GF-D8 (cell line): ENCODE measurements around the gene ADAM8.
A peak's percentile ranks its signal among the peaks of the same experiment; 100 is the strongest.

Source experiments
- DNase-seq: peaks from one replicate; lab custom pipeline; 2025; lab: John Stamatoyannopoulos, UW

Gene ADAM8

DNA sequence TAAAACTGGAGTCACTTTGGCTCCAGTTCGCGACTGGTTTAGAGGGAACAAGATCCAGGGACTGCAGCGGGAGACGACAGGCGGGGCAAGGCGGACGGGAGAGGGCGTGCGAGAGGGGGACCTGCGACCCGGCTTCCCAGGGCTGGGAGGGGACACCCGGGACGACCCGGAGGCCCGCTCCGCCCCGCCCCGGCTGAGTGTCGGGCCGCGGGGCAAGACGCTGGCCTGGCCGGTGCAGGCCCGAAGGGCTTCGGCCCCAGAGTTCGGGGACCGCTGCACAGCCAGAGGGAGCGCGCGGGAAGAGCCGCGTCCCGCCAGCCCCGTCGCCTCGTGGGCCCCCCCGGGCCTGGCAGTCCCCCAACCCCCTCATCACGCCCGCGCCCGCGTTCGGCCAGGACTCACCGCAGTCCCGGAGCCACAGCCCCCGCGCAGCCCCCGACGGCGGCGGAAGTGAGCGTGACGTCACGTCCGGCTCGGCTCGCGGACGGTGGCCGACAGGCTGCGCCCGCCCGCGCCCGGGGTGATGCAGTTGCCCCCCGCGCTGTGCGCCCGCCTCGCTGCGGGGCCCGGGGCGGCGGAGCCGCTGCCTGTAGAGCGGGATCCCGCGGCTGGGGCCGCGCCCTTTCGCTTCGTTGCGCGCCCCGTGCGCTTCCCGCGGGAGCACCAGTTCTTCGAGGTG lies 31.9 kb upstream of the ADAM8 start, which contains the start of the genes TUBGCP2 and ZNF511:
Gene TUBGCP2 (minus strand): TSS at position 452 of the 679 bp plus-strand sequence. CDS start 5,931 bp downstream, outside the sequence.
Gene ZNF511 (plus strand): TSS at position 494 of the 679 bp plus-strand sequence. CDS start 30 bp downstream, at position 524.
- DNase-seq: peak; percentile 59

DNA sequence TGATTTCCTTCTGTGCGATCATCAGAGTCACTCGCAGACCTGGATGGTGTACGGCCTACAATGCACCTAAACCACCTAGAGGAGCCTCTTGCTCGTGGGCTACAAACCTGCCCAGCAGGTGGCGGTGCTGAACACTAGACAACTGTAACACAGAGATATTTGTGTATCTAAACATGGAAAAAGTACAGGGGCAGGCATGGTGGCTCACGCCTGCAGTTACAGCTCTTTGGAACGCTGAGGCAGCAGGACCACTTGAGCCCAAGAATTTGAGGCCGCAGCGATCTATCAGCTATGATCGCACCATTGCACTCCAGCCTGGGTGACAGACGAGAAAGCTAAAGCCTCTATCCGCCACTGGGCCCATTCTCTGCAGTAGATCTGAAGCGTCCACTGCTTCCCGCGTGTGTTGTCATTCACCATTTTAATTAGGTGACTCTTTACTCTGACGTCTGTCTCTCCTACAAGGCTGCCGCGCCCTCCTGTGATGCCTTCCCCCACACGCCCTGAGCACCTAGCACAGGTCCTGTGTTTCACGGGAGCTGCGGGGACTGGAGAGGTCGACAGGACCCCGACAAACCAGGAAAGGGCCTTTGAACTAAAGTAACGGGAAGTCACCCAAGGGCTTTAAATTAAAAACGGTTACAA lies 31.2 kb upstream of the ADAM8 start:
- DNase-seq: peak; percentile 42

DNA sequence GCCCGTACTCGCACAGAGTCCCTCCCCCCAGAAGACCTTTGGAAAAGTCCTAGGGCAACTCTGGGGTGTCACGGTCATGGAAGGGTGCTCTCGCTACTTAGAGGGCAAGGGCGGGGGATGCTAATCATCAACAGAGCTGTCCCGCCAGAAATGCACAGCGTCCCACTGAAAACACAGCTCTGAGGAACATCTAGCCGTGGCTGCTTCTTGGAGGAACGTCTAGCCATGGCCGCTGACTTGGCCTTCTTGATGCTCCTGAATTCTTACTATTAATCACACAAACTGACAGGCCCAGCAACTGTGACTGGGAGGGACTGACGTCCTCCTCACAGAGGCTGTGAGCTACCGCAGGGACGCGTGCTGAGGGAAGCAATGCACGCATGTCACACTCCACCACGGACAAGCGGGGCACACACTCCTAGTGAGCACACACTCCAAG lies 30.3 kb upstream of the ADAM8 start:
- DNase-seq: no peak

DNA sequence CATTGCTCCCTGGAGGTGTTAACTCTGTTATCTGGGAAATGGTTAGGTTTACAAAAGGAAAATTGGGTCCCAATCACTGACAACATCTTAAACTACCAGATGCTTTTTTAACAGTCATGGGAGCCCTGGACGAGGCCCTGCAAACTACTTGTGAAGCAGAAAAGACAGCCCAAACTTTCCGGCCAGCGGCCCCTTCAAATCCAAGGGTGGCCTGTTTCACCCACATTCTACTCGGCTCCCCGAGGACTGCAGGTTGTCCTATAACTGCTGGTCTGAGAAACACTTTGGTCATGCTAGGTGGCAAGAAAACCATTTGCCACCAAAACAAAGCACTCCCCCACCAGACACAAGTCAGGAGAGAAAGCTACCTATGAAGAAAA lies 29.4 kb upstream of the ADAM8 start:
- no peak for DNase-seq

DNA sequence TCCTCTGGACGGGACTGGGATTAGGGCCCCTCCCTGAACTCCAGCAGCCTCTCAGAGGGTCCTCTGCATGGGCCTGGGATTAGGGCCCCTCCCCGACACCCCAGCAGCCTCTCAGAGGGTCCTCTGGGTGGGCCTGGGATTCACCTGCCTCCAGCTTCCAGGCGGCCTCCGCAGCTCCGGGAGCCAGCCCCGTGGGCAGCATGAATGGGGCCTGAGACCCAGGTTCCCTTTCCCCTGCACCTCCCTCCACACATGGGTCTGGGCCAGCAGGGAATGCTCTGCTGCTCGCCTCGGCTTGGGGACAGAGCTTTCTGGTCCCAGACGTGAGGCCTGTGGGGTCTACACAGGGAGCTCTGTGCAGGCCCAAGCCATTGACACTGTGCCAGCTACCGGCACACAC lies 26.5 kb upstream of the ADAM8 start:
- DNase-seq: no peak

DNA sequence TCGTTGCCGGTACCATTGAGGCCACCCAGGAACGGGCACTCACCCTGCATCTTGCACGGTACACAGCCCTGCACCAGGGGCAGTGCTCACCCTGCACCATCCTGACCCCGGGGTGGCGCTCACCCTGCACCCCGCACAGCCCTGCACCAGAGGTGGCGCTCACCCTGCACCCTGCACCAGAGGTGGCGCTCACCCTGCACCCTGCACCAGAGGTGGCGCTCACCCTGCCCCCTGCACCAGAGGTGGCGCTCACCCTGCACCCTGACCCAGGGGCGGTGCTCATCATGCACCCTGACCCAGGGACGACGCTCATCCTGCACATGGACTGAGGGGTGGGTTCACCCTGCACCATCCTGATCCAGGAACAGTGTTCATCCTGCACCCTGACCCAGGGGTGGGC lies 25.6 kb upstream of the ADAM8 start:
- DNase-seq: no peak

DNA sequence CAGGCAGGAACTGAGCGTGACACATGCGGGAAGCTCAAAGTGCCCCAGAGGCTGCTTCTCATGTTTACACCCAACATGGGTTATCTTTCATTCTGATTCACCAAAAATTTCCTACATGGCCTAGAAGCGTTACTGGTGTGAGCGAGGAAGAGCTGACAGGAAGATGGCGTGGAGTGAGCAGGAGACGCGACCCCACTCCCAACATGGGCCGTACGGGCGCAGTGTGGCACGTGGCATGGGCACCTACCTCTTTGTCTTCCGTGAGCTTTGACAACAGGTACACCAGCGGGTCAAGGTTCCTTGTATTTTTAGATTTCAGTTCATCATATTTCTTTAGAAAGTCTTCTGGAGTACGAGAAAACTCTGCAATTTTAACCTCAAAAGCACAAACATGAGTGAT lies 23.1 kb upstream of the ADAM8 start:
- DNase-seq: no peak

DNA sequence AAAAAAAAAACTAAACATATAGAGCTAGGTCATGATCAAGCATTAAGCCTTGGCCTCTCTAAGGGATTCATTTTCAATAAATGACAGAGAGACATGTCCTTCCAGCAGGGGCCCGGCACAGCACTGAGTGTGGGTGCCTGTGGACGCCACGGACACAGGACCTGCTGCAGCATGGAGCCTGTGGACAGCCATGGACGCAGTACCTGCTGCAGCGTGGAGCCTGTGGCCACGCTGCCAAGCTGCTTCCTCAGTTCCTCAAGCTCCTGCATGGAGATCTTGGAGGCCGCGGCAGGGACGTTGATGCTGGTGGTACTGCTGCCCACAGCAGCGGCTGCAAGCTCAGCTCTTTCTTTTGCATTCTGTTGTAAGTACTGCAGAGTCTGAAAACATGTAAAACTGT lies 22.6 kb upstream of the ADAM8 start:
- no peak for DNase-seq

DNA sequence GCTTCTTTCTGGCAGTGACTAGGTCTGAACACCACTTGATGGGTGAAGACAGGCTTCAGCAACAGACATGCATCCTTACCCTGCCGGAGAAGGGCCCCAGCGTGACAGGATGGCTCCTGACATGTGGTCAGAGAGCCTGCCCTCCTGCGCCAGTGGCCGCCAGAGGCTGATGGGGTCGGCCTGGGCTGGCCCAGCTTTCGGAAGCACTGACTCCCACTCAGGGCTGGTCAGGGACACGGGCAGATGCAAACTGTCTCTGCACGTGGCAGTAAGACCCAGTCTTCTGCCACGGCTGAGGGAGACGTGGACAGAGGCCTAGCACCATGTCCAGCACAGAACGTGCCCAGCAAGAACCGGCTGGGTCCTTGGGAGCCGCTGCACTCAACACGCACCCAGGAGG lies 21.8 kb upstream of the ADAM8 start:
- no peak for DNase-seq

DNA sequence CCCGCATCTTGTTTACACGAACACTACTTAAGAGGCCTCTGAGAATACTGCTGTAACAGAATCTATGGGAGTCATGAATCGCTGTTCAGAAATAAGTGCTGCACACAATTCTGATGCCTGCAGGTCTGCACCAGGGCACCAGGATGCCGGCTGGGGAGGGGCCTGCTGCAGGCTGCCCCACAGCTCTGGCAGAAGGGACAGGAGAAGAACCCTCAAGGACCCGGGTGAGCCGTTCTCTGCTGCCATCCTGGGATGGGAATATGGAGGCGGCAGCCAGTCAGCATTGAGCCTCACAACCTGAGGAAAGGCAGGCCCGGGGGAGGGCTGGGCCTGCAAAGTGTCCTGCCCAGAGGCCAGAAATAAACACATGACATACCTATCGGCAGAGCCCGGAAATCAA lies 20.8 kb upstream of the ADAM8 start:
- no peak for DNase-seq

DNA sequence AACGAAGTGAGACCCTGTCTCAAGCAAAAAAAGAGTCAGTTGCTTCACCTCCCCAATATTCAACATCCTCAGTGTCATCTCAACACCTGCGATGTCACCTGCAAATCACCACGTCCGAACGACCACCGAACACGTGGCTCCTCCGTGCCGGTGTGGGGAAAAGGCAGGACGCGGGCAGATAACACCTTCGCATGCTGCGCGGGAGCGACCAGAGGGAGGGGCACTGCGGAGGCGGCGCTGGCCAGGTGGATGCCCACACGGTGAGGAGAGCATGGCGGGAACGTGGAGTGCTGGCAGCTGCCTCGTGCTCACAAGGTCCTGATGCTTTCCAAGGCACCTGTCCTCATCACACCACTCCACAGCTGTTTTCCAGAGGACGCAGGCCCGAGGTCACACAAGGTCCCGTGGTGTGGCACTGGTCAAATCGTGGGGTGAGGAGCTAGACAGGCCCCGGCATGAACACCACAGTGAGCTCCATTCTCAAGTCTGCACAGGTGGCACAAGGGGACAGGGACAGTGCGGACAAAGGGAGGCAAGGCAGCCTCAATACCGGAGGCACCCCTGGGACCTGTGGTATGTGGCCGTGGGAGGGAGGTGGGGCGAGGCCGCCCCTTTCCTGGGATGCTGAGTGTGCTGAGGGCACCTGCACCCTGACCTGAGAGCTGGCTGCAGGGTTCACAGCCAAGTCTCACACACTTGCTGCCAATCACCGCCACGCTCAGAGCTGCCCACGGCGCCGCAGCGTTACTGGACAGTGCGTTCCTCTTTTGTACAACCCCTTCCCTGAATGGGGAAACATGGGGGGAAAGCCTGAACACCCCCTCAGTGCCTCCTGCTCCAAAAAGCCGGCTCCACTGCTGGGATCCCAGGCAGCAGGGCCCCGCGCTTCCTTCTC lies 19.0 kb upstream of the ADAM8 start:
- no peak for DNase-seq

DNA sequence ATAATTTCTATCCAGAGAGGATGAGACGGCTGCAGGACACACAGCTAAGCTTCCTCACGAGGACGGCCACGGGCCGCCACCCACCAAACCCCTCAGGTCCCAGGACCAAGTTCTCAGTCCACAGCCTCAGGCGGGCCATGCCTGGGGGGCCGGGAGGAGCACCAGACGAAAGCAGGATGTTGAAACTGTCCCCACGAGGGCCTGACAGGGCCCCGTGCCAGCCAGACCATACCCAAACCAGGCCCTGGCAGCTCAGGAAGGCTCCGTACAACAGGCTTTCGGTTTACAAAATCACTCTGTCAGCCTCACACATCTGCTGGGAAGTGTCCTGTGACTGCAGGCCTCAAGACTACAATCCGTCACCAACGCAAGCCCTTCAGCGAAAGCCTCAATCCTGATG lies 17.5 kb upstream of the ADAM8 start:
- no peak for DNase-seq

DNA sequence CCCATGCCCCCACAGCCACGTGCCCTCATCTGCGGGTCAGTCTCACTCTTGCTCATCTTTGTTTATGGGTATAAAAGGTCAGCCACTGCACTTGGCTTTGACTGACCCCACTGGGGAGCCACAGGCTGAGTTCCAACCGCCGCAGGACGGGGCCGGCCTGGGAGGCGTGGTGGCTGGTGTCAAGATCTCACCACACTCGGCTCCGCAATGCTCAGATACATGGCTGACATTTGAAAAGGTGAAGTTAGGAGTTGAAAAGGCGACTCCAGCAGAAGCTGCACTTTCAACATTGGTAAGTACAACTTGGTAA lies 17.1 kb upstream of the ADAM8 start:
- DNase-seq: no peak

DNA sequence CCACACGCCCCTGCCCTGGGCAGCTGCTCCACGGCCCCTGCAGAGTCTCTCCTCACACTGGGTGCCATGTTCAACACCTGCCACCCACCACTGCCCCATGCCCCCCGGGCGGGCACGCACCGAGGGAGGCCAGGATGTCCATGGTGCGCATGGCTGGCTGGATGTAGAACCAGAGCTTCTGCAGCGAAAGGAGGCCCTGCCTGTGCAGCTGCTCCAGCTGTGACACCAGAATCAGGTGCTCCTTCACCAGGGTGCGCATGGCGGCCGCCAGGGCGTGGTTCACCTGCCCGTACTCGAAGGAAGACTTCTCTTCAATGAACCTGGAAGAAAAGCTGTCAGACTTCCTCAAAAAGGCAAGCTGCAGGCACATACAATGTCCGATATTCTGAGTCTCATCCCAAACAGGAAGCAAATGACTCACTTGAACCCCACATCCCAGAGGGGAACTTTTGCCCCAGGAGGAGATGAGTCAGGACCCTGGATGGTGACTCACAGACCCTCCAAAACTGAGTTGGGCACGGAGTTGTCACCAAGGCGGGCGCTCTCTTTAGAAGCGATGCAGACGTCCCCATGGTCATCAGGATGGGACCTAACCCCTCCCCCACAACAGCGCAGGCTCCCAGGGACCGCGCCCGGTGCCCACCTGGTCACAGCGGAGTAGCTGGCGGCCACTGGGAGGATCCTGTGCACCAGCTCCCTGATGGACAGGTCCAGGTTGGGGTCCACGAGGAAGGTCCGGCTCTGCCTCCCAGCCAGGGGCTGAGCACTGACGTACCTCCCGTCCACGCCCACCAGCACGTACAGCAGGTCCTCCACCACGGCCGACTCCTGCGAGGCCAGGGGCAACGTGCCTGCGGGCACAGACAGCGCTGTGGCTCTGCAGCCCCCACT lies 16.5 kb upstream of the ADAM8 start:
- no peak for DNase-seq

DNA sequence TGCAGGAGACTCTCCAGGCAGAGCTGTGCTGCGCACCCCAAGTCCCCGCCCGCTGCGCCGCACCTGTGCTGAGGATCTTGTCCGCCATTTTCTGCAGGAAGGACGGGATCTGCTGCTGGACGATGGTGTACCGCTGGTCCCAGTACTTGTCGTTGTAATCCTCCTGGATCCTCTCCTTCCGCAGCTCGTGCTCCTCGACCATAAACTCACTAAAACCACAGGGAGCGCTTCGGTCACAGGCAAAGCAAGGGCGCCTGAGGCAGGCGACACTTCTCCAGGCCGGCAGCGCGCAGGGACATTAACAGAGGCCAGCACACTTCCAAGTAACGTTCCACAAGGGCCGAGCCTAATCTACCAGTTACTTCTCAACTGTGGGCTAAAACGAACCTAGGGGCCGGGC lies 13.1 kb upstream of the ADAM8 start:
- no peak for DNase-seq

DNA sequence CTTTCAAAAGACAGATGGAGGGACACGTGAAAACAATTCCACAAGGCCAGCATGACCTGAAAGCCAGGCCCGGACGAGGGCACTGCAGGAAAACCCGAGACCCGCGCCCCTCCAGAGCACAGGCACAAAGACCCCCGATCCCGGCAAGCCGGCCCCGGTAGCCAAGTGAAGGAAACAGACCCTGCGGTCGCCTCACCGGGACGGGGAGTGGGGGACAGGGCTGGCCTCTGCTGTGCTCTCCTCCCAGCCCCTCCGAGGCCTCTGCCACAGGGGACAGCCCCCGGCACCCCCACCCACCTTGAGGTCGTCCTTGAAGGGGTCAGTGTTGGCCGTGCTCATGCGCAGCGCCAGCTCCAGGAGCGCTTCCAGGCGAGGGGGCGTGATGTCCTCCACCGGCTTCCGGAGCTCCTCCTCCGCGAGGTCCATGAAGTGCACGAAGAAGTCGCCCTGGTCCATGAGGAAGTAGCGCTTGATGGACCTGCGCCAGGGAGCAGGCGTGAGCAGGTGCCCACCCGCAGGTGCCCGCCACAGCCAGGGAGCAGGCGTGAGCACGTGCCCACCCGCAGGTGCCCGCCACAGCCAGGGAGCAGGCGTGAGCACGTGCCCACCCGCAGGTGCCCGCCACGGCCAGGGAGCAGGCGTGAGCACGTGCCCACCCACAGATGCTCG lies 11.3 kb upstream of the ADAM8 start:
- no peak for DNase-seq

DNA sequence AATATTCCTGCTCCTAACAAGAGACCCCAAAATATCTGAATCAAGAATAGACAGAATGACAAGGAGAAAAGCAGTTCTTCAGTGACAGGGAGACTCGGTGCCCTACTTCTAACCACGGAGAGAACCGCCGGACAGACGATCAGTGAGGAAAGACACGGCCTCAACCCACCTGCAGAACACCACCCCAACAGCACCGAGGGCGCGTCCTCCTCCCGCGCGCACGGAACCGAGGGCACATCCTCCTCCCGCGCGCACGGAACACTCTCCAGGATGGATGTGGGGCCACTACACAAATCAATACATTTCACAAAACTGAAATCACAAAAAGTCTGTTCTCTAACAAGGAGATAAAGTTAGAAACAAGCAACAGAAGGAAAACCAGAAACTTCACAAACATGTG lies 9.7 kb upstream of the ADAM8 start:
- DNase-seq: no peak

DNA sequence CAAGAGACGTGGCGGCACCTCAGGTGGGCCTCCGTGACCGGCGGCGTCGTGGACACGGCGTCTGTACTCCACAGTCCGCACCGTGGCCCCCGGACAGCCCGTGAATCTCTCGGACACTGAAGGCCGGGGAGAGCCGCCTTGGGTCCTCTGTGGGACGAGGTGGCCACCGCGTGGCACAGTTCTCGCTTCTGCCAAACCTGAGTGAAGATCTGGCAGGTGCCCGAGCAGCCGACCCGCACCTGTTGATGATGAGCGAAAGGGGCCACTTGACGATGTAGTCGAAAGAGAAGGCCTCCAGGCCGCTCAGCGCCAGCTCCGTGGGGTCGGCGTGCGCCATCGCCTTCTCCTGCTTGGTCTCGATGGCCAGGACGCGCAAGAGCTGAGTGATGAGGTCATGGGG lies 8.5 kb upstream of the ADAM8 start:
- DNase-seq: no peak

DNA sequence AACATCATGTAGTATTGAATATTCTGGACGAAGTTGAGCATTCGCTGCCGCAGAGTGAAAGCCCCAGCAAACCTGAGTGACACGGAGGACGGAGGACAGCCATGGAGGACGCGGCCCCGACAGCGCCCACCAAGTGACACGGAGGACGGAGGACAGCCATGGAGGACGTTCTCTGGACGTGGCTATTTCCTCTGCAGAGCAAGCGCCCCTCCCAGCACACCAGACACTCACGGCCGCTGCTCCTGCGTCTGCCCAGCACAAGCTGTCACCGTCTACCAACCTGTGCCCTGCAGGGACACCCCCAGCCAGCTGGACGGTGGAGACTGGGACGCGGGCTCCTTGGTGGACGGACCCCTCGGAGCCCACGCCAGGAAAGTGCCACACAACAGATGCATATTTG lies 7.3 kb upstream of the ADAM8 start:
- no peak for DNase-seq

DNA sequence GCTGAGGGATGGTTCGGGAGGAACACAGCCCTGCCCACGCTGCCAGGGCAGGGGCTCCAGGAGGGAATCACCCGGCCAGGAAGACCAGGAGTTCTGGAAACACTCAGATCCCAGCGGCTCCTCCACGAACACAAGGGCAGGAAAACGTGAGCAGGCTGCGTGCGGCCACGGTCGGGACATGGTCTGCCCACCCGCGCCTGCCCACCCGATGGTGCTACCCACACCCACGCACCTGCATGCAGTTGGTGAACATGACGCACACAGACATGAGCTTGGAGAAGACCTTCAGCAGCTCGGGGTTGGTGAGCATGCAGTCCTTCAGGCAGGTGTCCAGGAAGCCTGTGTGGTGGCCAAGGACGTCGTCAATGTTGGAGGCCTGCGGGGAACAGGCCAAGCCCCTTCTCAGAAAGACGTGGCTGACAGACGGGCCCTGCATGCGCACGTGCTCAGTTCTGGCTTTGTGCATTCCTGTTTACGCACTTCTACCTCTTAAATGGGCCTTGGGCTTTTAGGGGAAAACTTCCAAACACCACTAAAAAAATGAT lies 6.2 kb upstream of the ADAM8 start:
- no peak for DNase-seq
